Astrocyte (in vitro differentiated cells and primary cell): ENCODE results near the gene SGK1. TPM values are rescaled to one million over a fixed set of nuclear protein-coding genes. Genes with fewer than 3 reads are reported as not detected.

ENCODE experiments used
- DNase-seq: peaks from one replicate; pipeline ENCODE4 v3.0.0-alpha.2; 2010; ENCODE audit warnings: low read depth
- FAIRE-seq: peaks from 2 replicates; lab custom pipeline; 2011; peaks lifted over from hg19 to GRCh38; lab: Jason Lieb, UNC
- H2AFZ ChIP-seq: 2 replicates; pipeline ENCODE4 v1.6.0; 2012; ENCODE audit warnings: low read depth, low read length, inconsistent platforms
- H3K27ac ChIP-seq: 2 replicates; pipeline ENCODE4 v1.5.1; 2011; ENCODE audit warnings: low read depth, low read length, inconsistent platforms
- H3K27me3 ChIP-seq: 2 replicates; pipeline ENCODE4 v1.6.0; 2011; ENCODE audit warnings: low read length, inconsistent platforms; ENCODE audit not compliant: insufficient read depth
- H3K36me3 ChIP-seq: 2 replicates; pipeline ENCODE4 v1.5.1; 2011; ENCODE audit warnings: low read length, inconsistent platforms; ENCODE audit not compliant: insufficient read depth
- H3K4me1 ChIP-seq: 2 replicates; pipeline ENCODE4 v1.5.1; 2011; ENCODE audit warnings: low read length, inconsistent platforms; ENCODE audit not compliant: insufficient read depth
- H3K4me2 ChIP-seq: 2 replicates; pipeline ENCODE4 v1.6.0; 2012; ENCODE audit warnings: low read length, inconsistent platforms
- H3K4me3 ChIP-seq: 2 replicates; pipeline ENCODE4 v1.5.1; 2011; ENCODE audit warnings: low read depth, mild to moderate bottlenecking, low read length, inconsistent platforms; ENCODE audit not compliant: insufficient read depth
- H3K79me2 ChIP-seq: 2 replicates; pipeline ENCODE4 v1.6.0; 2012; ENCODE audit warnings: mild to moderate bottlenecking, low read length, inconsistent platforms; ENCODE audit not compliant: insufficient read depth
- H3K9ac ChIP-seq: 2 replicates; pipeline ENCODE4 v1.6.0; 2012; ENCODE audit warnings: mild to moderate bottlenecking, low read length, inconsistent platforms
- H3K9me3 ChIP-seq: 2 replicates; pipeline ENCODE4 v1.5.1; 2012; ENCODE audit warnings: low read depth, mild to moderate bottlenecking, low read length, inconsistent platforms; ENCODE audit not compliant: insufficient read depth
- H4K20me1 ChIP-seq: 2 replicates; pipeline ENCODE4 v1.6.0; 2012; ENCODE audit warnings: low read length, inconsistent platforms; ENCODE audit not compliant: insufficient read depth
- H3K27ac Mint-ChIP-seq: one replicate; pipeline ENCODE4 v1.8.0; 2021; ENCODE audit warnings: mild to moderate bottlenecking, mixed read lengths; ENCODE audit not compliant: unreplicated experiment
- H3K27me3 Mint-ChIP-seq: one replicate; pipeline ENCODE4 v1.8.0; 2021; ENCODE audit warnings: low read depth, mixed read lengths; ENCODE audit not compliant: unreplicated experiment
- H3K36me3 Mint-ChIP-seq: one replicate; pipeline ENCODE4 v1.8.0; 2021; ENCODE audit warnings: low read depth, mixed read lengths; ENCODE audit not compliant: unreplicated experiment
- H3K4me1 Mint-ChIP-seq: one replicate; pipeline ENCODE4 v1.8.0; 2021; ENCODE audit warnings: low read depth, mixed read lengths; ENCODE audit not compliant: unreplicated experiment
- H3K4me3 Mint-ChIP-seq: one replicate; pipeline ENCODE4 v1.8.0; 2021; ENCODE audit warnings: mild to moderate bottlenecking, moderate library complexity, mixed read lengths; ENCODE audit not compliant: unreplicated experiment
- H3K9me3 Mint-ChIP-seq: one replicate; pipeline ENCODE4 v1.8.0; 2021; ENCODE audit warnings: mild to moderate bottlenecking, mixed read lengths; ENCODE audit not compliant: unreplicated experiment
- EZH2 ChIP-seq: IDR thresholded peaks from 2 replicates; pipeline ENCODE4 v1.6.1; 2012; ENCODE audit warnings: mild to moderate bottlenecking, low read length, inconsistent platforms; ENCODE audit not compliant: insufficient read depth
- total RNA-seq: library from RNA; stranded (reverse); gene quantifications from 2 replicates; pipeline ENCODE4 v1.2.1, GENCODE V29; 2021
- TF ChIP-seq, protein P1 (sequence below): IDR thresholded peaks from 2 replicates; pipeline ENCODE4 v1.5.1; 2011; ENCODE audit warnings: low read depth, mild to moderate bottlenecking, inconsistent platforms, low read length, moderate library complexity; ENCODE audit not compliant: insufficient read depth

SGK1 gene
- total RNA-seq, 1 donor from 2014 or later, result 117 TPM

DNA sequence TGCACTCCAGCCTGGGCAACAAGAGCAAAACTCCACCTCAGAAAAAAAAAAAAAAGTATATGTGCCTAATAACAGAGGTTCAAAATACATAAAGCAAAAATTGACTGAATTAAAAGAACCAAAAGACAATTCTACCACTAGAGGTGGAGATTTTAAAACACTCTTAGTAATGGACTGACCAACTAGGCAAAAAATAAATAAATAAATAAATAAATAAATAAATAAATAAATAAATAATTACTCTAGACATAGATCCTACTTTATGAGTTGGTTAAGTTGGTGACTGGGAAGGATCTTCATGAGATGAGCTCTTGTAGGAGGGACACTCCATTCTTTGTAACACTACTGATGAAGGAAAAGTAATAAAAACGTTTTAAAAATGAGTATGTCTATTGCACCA, 113.9 kb downstream of the SGK1 start:
- no peak for DNase-seq
- Mint-ChIP-seq H3K4me3 (no peak overlapping the region), H3K27me3 (no peaks in the 10 kb centered on the region), H3K4me1 (no peaks in the 10 kb centered on the region), H3K36me3 (no peaks in the 10 kb centered on the region), H3K27ac (no peak overlapping the region), H3K9me3 (no peaks in the 10 kb centered on the region)
- FAIRE-seq, result no peak
- no peaks in the 10 kb centered on the region for H3K36me3 ChIP-seq
- no peaks in the 10 kb centered on the region for H3K4me1 ChIP-seq
- no peak overlapping the region for H3K27ac ChIP-seq
- H3K4me3 ChIP-seq, result no peak overlapping the region
- TF ChIP-seq EZH2, result no peak
- TF ChIP-seq, protein P1, sequence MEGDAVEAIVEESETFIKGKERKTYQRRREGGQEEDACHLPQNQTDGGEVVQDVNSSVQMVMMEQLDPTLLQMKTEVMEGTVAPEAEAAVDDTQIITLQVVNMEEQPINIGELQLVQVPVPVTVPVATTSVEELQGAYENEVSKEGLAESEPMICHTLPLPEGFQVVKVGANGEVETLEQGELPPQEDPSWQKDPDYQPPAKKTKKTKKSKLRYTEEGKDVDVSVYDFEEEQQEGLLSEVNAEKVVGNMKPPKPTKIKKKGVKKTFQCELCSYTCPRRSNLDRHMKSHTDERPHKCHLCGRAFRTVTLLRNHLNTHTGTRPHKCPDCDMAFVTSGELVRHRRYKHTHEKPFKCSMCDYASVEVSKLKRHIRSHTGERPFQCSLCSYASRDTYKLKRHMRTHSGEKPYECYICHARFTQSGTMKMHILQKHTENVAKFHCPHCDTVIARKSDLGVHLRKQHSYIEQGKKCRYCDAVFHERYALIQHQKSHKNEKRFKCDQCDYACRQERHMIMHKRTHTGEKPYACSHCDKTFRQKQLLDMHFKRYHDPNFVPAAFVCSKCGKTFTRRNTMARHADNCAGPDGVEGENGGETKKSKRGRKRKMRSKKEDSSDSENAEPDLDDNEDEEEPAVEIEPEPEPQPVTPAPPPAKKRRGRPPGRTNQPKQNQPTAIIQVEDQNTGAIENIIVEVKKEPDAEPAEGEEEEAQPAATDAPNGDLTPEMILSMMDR, result no peak
- no peaks in the 10 kb centered on the region for H4K20me1 ChIP-seq
- no peaks in the 10 kb centered on the region for H3K79me2 ChIP-seq
- no peak overlapping the region for H2AFZ ChIP-seq
- H3K9me3 ChIP-seq, result no peaks in the 10 kb centered on the region
- no peaks in the 10 kb centered on the region for H3K27me3 ChIP-seq
- no peak overlapping the region for H3K4me2 ChIP-seq
- H3K9ac ChIP-seq, result no peak overlapping the region

DNA sequence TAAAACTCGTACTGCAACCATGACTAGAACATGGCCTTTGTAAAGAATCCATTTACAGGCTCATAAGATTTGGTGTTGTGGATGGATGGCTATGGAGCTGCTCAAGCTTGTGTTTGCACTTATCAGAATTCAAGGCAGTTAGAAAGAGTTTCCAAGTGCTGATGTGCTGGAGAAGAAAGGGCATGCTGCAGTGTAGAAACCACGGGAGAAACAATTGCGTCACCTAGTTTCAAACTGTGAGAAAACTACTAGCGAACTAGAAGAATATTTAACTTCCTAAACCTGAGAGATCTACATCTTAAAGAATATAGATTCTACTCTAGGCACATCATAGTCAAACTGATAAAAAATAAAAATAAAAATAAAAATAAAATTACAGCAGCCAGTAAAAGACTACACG, 116.2 kb downstream of the SGK1 start:
- Histone ChIP-seq H3K27ac (no peak overlapping the region), H3K4me3 (no peak overlapping the region), H3K9me3 (no peaks in the 10 kb centered on the region), H3K79me2 (no peaks in the 10 kb centered on the region), H3K27me3 (no peaks in the 10 kb centered on the region), H3K4me2 (no peak overlapping the region), H2AFZ (no peak overlapping the region), H4K20me1 (no peaks in the 10 kb centered on the region), H3K36me3 (no peaks in the 10 kb centered on the region), H3K9ac (no peak overlapping the region), H3K4me1 (no peaks in the 10 kb centered on the region)
- no peaks in the 10 kb centered on the region for H3K4me1 Mint-ChIP-seq
- H3K27ac Mint-ChIP-seq, result peak overlapping the region; percentile 53
- no peak for DNase-seq
- H3K4me3 Mint-ChIP-seq, result no peak overlapping the region
- peak; percentile 5 for FAIRE-seq
- H3K9me3 Mint-ChIP-seq, result no peaks in the 10 kb centered on the region
- no peaks in the 10 kb centered on the region for H3K36me3 Mint-ChIP-seq
- no peaks in the 10 kb centered on the region for H3K27me3 Mint-ChIP-seq
- TF ChIP-seq, protein P1, result no peak
- no peak for TF ChIP-seq EZH2

DNA sequence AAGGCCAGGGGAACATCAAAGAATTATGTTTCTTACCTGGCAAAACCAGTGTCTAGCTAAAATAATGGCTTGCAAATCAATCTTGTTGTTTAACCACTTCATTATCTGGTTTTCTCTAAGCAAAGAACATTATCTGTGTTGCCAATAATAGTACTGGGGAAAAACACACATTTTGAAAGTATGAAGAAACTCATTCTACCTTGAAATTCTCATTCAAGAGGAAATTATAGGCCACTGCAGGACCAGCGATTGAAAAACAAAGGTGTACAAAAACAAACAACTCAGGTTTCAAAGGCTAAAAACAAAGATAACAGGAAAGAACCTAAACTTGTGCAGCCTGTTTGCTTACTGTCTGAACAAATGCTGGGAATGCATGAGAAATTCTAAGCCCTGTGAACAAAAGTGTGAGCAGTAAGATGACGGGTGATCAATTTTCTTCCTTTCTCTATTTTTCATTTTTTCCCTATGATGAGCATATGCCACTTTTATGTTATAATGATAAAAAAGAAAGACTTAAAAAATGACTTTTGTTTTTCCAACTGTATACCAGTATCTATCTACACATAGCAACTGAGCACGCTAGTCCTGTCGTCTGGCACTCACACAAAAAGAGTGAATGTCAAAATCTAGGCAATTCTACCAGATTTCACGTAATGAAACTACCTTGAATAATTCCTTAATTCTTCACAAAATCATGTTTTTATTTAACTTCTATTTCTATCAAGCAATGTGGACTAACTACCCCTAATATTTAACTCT, 117.9 kb downstream of the SGK1 start:
- H3K9me3 Mint-ChIP-seq, result no peaks in the 10 kb centered on the region
- no peaks in the 10 kb centered on the region for H3K36me3 Mint-ChIP-seq
- Histone ChIP-seq H3K4me1 (no peaks in the 10 kb centered on the region), H3K36me3 (no peaks in the 10 kb centered on the region), H3K4me3 (no peak overlapping the region), H3K9ac (no peak overlapping the region), H3K27ac (no peak overlapping the region), H3K27me3 (no peaks in the 10 kb centered on the region), H3K79me2 (no peaks in the 10 kb centered on the region), H3K9me3 (no peaks in the 10 kb centered on the region), H2AFZ (no peak overlapping the region), H4K20me1 (no peaks in the 10 kb centered on the region), H3K4me2 (no peak overlapping the region)
- no peak for DNase-seq
- no peaks in the 10 kb centered on the region for H3K27me3 Mint-ChIP-seq
- no peak overlapping the region for H3K4me3 Mint-ChIP-seq
- peaks cover 2% of the 10 kb centered on the region for H3K4me1 Mint-ChIP-seq
- TF ChIP-seq EZH2, result no peak
- TF ChIP-seq, protein P1, result no peak
- H3K27ac Mint-ChIP-seq, result no peak overlapping the region
- no peak for FAIRE-seq
